HEK293T (cell line): Measurements from ENCODE around the gene SNX19.

Experiments used
- CTCF ChIA-PET: fragments of 350-600 bp; formaldehyde crosslinking; extraction: SDS; loops from one replicate; lab custom pipeline; 2021; ENCODE audit warnings: antibody characterized with exemption, inconsistent platforms; lab: Yijun Ruan, JAX
- POLR2A ChIA-PET: fragments of 350-600 bp; formaldehyde crosslinking; extraction: SDS; loops from one replicate; lab custom pipeline; 2020; ENCODE audit warnings: antibody characterized with exemption, inconsistent platforms; lab: Yijun Ruan, JAX
- DNase-seq: peaks from one replicate; pipeline ENCODE4 v3.0.0; 2012; ENCODE audit warnings: mixed read lengths; ENCODE audit errors: extremely low spot score
- ARNT ChIP-seq: fragments of 450-650 bp; IDR thresholded peaks from 2 replicates; pipeline ENCODE4 v1.6.1; 2017; ENCODE audit warnings: mild to moderate bottlenecking
- BHLHE40 ChIP-seq: fragments of 450-650 bp; IDR thresholded peaks from 2 replicates; pipeline ENCODE4 v1.6.1; 2016; ENCODE audit warnings: mild to moderate bottlenecking, moderate library complexity, borderline replicate concordance
- CTBP1 ChIP-seq: fragments of 450-650 bp; IDR thresholded peaks from 2 replicates; pipeline ENCODE4 v1.6.1; 2016; ENCODE audit warnings: borderline replicate concordance
- ELF4 ChIP-seq: fragments of 450-650 bp; IDR thresholded peaks from 2 replicates; pipeline ENCODE4 v1.6.1; 2017; ENCODE audit warnings: antibody characterized with exemption
- FOXA1 ChIP-seq: fragments of 450-650 bp; IDR thresholded peaks from 2 replicates; pipeline ENCODE4 v1.6.1; 2016; ENCODE audit warnings: mild to moderate bottlenecking
- FOXK2 ChIP-seq: fragments of 450-650 bp; IDR thresholded peaks from 2 replicates; pipeline ENCODE4 v1.6.1; 2016; ENCODE audit warnings: mild to moderate bottlenecking
- FOXM1 ChIP-seq: fragments of 450-650 bp; IDR thresholded peaks from 2 replicates; pipeline ENCODE4 v1.6.1; 2017; ENCODE audit warnings: mild to moderate bottlenecking, borderline replicate concordance
- HDGF ChIP-seq: fragments of 450-650 bp; IDR thresholded peaks from 2 replicates; pipeline ENCODE4 v1.6.1; 2017; ENCODE audit warnings: antibody characterized with exemption, borderline replicate concordance
- L3MBTL2 ChIP-seq: fragments of 450-650 bp; conservative IDR thresholded peaks from 2 replicates; pipeline ENCODE4 v1.6.1; 2016; ENCODE audit warnings: mild to moderate bottlenecking
- LEF1 ChIP-seq: fragments of 450-650 bp; IDR thresholded peaks from 2 replicates; pipeline ENCODE4 v1.6.1; 2017; ENCODE audit warnings: mild to moderate bottlenecking, borderline replicate concordance
- NFRKB ChIP-seq: fragments of 450-650 bp; IDR thresholded peaks from 2 replicates; pipeline ENCODE4 v1.6.1; 2016; ENCODE audit warnings: mild to moderate bottlenecking, moderate library complexity
- SP1 ChIP-seq: fragments of 450-650 bp; IDR thresholded peaks from 2 replicates; pipeline ENCODE4 v1.6.1; 2017
- SUZ12 ChIP-seq: fragments of 450-650 bp; IDR thresholded peaks from 2 replicates; pipeline ENCODE4 v1.6.1; 2016; ENCODE audit warnings: mild to moderate bottlenecking
- TARDBP ChIP-seq: fragments of 450-650 bp; IDR thresholded peaks from 2 replicates; pipeline ENCODE4 v1.6.1; 2016
- ZNF384 ChIP-seq: fragments of 450-650 bp; IDR thresholded peaks from 2 replicates; pipeline ENCODE4 v1.6.1; 2016
- TF ChIP-seq, protein P1 (sequence below): fragments of 450-650 bp; IDR thresholded peaks from 2 replicates; pipeline ENCODE4 v1.6.1; 2016

SNX19 gene

GRCh38 chr11:130916910-130917309 lies 631 bp upstream of the SNX19 start:
- no peak for DNase-seq
- TF ChIP-seq ARNT = no peak
- TF ChIP-seq SP1 = no peak
- no peak for TF ChIP-seq BHLHE40
- TF ChIP-seq L3MBTL2 = no peak
- no peak for TF ChIP-seq SUZ12
- TF ChIP-seq FOXA1 = no peak
- no peak for TF ChIP-seq LEF1
- TF ChIP-seq HDGF = no peak
- no peak for TF ChIP-seq TARDBP
- no peak for TF ChIP-seq FOXM1
- TF ChIP-seq, protein P1, sequence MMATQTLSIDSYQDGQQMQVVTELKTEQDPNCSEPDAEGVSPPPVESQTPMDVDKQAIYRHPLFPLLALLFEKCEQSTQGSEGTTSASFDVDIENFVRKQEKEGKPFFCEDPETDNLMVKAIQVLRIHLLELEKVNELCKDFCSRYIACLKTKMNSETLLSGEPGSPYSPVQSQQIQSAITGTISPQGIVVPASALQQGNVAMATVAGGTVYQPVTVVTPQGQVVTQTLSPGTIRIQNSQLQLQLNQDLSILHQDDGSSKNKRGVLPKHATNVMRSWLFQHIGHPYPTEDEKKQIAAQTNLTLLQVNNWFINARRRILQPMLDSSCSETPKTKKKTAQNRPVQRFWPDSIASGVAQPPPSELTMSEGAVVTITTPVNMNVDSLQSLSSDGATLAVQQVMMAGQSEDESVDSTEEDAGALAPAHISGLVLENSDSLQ = no peak
- no peak for TF ChIP-seq FOXK2
- TF ChIP-seq CTBP1 = no peak
- TF ChIP-seq NFRKB = no peak
- ChIA-PET CTCF (interaction anchor here (0.6 to 1.0 kb wide), 3 partner anchors 12 to 702 kb away, joined by 3 to 4 read pairs (median 3); no protein-coding TSS in a partner anchor), POLR2A (interaction anchor here (0.9 kb wide), 1 partner anchor 770 kb away, joined by 3 read pairs; no protein-coding TSS in a partner anchor)

DNA sequence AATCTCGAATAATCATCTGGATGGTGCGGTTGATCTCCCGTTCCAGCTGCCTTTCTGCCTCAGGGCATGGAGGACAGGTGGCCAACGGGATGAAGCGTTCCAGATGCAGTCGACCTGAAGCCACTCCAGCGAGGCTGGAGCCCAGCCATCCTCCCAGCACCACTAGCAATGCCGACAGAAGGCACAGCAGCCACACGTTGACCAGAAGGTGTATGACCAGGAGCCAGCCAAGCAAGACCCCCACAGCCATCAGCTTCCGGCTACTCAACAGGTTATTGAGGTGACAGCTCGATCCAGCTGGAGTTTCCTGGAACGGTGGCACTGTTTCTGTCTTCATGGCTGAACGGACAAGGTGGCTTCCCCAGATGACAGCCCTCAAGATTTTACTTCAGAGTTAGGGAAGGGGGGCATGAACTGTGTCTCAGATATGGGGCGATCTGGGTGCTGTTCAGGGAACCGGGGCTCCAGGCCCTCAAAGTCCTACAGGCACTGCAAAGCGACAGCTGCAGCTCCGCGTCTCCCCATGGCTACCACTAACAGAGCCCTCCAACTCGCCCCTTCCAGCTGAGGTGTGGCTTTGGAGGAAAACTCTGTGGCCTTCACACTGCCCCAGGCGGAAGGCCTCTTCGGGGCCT lies 559 bp downstream of the SNX19 start:
- ChIA-PET POLR2A (interaction anchor here (0.9 kb wide), 1 partner anchor 771 kb away, joined by 3 read pairs; no protein-coding TSS in a partner anchor), CTCF (interaction anchor here (0.6 to 1.0 kb wide), 2 partner anchors 11 to 12 kb away, joined by 3 to 4 read pairs; no protein-coding TSS in a partner anchor)
- TF ChIP-seq NFRKB (no peak), LEF1 (no peak), FOXK2 (no peak), FOXA1 (no peak), SP1 (no peak), ELF4 (no peak), ARNT (no peak), L3MBTL2 (no peak), ZNF384 (no peak), SUZ12 (no peak), BHLHE40 (no peak), FOXM1 (no peak), HDGF (no peak), TARDBP (no peak), CTBP1 (no peak)
- TF ChIP-seq, protein P1 = no peak
- DNase-seq = no peak

DNA sequence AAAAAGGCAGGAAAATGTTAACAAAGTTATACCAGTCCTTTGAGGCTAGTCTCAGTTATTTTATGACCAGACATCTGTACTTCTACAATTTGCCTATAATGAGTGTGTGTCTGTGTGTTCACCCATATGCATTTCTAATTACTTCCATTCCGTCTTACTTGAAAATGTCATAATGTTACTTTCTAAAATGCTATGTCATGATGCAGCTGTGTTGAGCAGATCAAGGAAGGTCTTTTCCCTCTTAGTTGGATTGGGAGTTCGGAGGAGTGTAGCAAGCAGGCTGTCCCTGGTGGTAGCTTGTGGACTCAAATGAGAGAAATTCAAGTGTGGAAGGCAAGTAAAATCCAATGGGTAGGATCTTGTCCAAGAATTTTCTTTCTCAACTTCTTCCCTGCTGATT lies 3.0 kb downstream of the SNX19 start:
- CTCF ChIA-PET = no interaction called here
- TF ChIP-seq FOXA1 (no peak), LEF1 (no peak), HDGF (no peak), ARNT (no peak), NFRKB (no peak), CTBP1 (no peak), SUZ12 (no peak), FOXK2 (no peak)
- TF ChIP-seq, protein P1 = no peak
- no peak for DNase-seq
- POLR2A ChIA-PET = no interaction called here

- CTCF ChIA-PET = no interaction called here
Measured at GRCh38 chr11:130912552-130912951, 3.7 kb downstream of the SNX19 start.

GRCh38 chr11:130911306-130911705 lies 5.0 kb downstream of the SNX19 start:
- DNase-seq = no peak

More at GRCh38 chr11:130912552-130912951, 3.7 kb downstream of the SNX19 start:
- DNase-seq = no peak
- TF ChIP-seq ELF4 (no peak), CTBP1 (no peak), SUZ12 (no peak), NFRKB (no peak), FOXK2 (no peak), BHLHE40 (no peak), SP1 (no peak), ARNT (no peak)
- POLR2A ChIA-PET = no interaction called here

GRCh38 chr11:130909650-130910049 lies 6.6 kb downstream of the SNX19 start:
- POLR2A ChIA-PET = no interaction called here
- DNase-seq = no peak
- TF ChIP-seq, protein P1 = no peak
- TF ChIP-seq ZNF384 (no peak), SUZ12 (no peak), BHLHE40 (no peak), L3MBTL2 (no peak), ARNT (no peak), FOXA1 (no peak), FOXK2 (no peak), TARDBP (no peak), NFRKB (no peak), FOXM1 (no peak), HDGF (no peak), CTBP1 (no peak), LEF1 (no peak), ELF4 (no peak), SP1 (no peak)
- CTCF ChIA-PET = no interaction called here

More at GRCh38 chr11:130911306-130911705, 5.0 kb downstream of the SNX19 start:
- POLR2A ChIA-PET = no interaction called here
- CTCF ChIA-PET = no interaction called here
- no peak for TF ChIP-seq ARNT
